GM18951 (cell line): ENCODE results near the gene NEMP2.
"Not testable (repeated sequence)": the region's sequence is repeated elsewhere in the genome, so short reads cannot be mapped to it uniquely, and the experiment has no call there.

ENCODE experiments used
- POLR2A ChIP-seq: IDR thresholded peaks from 4 replicates; pipeline ENCODE4 v1.6.1; 2011; ENCODE audit warnings: mild to moderate bottlenecking; ENCODE audit not compliant: insufficient read length, insufficient read depth; ENCODE audit errors: extremely low read depth
- in situ Hi-C: fragments of 300-500 bp; cut with MboI; formaldehyde crosslinking; loops from one replicate; pipeline ENCODE4 v1.12.0; 2022; ENCODE audit warnings: low sequenced_read_pairs, mixed read lengths, inconsistent platforms; ENCODE audit not compliant: unreplicated experiment

The NEMP2 gene

GRCh38 chr2:190506666-190507065 lies 27.9 kb downstream of the NEMP2 start:
- no peak for TF ChIP-seq POLR2A
- in situ Hi-C loops, result loop anchor here (10.0 kb wide), 1 partner anchor 112 kb away; no protein-coding TSS in a partner anchor

GRCh38 chr2:190505696-190506095 lies 28.8 kb downstream of the NEMP2 start:
- in situ Hi-C loops, result loop anchor here (10.0 kb wide), 1 partner anchor 111 kb away; no protein-coding TSS in a partner anchor
- TF ChIP-seq POLR2A, result no peak

GRCh38 chr2:190504912-190505311 lies 29.6 kb downstream of the NEMP2 start:
- in situ Hi-C loops, result loop anchor here (10.0 kb wide), 1 partner anchor 110 kb away; no protein-coding TSS in a partner anchor
- no peak for TF ChIP-seq POLR2A

GRCh38 chr2:190503088-190503487 lies 31.4 kb downstream of the NEMP2 start:
- TF ChIP-seq POLR2A, result no peak
- in situ Hi-C loops, result loop anchor here (10.0 kb wide), 1 partner anchor 108 kb away; no protein-coding TSS in a partner anchor

GRCh38 chr2:190501702-190502407 lies 32.7 kb downstream of the NEMP2 start:
- in situ Hi-C loops, result loop anchor here (10.0 kb wide), 1 partner anchor 107 kb away; no protein-coding TSS in a partner anchor
- no peak for TF ChIP-seq POLR2A

GRCh38 chr2:190501231-190501630 lies 33.3 kb downstream of the NEMP2 start:
- in situ Hi-C loops, result loop anchor here (10.0 kb wide), 1 partner anchor 106 kb away; no protein-coding TSS in a partner anchor

GRCh38 chr2:190500054-190500502 lies 34.4 kb downstream of the NEMP2 start:
- in situ Hi-C loops, result loop anchor here (10.0 kb wide), 1 partner anchor 105 kb away; no protein-coding TSS in a partner anchor
- TF ChIP-seq POLR2A, result no peak

More at GRCh38 chr2:190501231-190501630, 33.3 kb downstream of the NEMP2 start:
- TF ChIP-seq POLR2A, result no peak

- no peak for TF ChIP-seq POLR2A
- in situ Hi-C loops, result no loop called here
Measured at GRCh38 chr2:190499273-190499672, 35.2 kb downstream of the NEMP2 start.

GRCh38 chr2:190497428-190497827 lies 37.1 kb downstream of the NEMP2 start:
- in situ Hi-C loops, result no loop called here
- TF ChIP-seq POLR2A, result no peak

- in situ Hi-C loops, result not testable (repeated sequence)
Measured at GRCh38 chr2:190494600-190495227, 39.8 kb downstream of the NEMP2 start.

GRCh38 chr2:190493095-190493494 lies 41.4 kb downstream of the NEMP2 start:
- in situ Hi-C loops, result no loop called here
- no peak for TF ChIP-seq POLR2A

- TF ChIP-seq POLR2A, result no peak
- in situ Hi-C loops, result no loop called here
Measured at GRCh38 chr2:190490502-190490901, 44.0 kb downstream of the NEMP2 start.

GRCh38 chr2:190489475-190489874 lies 45.0 kb downstream of the NEMP2 start:
- in situ Hi-C loops, result no loop called here
- no peak for TF ChIP-seq POLR2A
